ENCODE measurements around the gene DHCR24. TPM values are rescaled to one million over a fixed set of nuclear protein-coding genes. Genes with fewer than 3 reads are reported as not detected.
"Not testable (repeated sequence)": the region's sequence is repeated elsewhere in the genome, so short reads cannot be mapped to it uniquely, and the experiment has no call there.

The DHCR24 gene
- total RNA-seq, 1 donor from 2014 or later: 149 TPM

GRCh38 chr1:54919367-54920359, 32.7 kb upstream of the DHCR24 start:
- no peak overlapping the region for H3K4me3 Mint-ChIP-seq
- no peaks in the 10 kb centered on the region for H3K9me3 Mint-ChIP-seq
- H3K27ac Mint-ChIP-seq: no peak overlapping the region
- H3K4me1 Mint-ChIP-seq (ENCODE audit: unreplicated experiment): no peaks in the 10 kb centered on the region
- no peaks in the 10 kb centered on the region for H3K36me3 Mint-ChIP-seq
- DNase-seq (ENCODE audit: extremely low spot score, unreplicated experiment): no peak
- TF ChIP-seq CTCF (conservative IDR thresholded peaks at IDR 0.05): no peak
- no peaks in the 10 kb centered on the region for H3K27me3 Mint-ChIP-seq

DNA sequence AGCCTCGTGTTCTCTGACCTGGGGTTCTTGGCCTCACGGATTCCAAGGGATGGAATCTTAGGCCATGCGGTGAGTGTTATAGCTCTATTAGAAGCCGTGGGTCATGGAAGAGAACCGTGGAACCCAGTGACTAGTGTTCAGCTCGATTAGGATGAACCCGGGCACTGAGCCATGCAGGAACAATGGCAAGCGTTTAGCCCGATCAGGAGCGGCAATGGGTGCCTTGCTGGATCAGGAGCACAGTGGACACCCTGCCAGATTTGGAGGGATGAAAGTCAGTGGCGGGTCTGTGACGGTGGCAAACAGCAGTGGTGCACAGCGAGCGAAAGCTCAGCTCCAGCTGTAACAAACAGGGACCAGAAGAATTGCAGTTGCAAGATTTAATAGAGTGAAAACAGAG, 24.1 kb upstream of the DHCR24 start:
- not testable (repeated sequence) for H3K4me3 Mint-ChIP-seq; H3K36me3 Mint-ChIP-seq; H3K9me3 Mint-ChIP-seq; H3K27me3 Mint-ChIP-seq; DNase-seq (ENCODE audit: extremely low spot score, unreplicated experiment); H3K27ac Mint-ChIP-seq; H3K4me1 Mint-ChIP-seq (ENCODE audit: unreplicated experiment)

DNA sequence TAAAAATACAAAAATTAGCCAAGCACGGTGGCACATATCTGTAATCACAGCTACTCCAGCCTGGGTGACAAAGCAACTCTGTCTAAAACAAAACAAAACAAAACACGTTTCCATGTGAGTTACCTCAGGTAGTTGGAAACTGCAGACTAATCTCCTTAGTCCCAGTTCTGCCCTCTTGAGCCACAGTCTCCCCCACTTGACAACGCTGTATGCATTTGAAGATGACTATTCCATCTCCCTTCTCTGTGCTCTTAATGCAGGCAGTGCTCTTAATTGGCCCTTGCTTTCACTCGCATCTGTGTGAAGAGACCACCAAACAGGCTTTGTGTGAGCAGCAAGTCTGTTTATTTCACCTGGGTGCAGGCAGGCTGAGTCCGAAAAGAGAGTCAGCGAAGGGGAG, 19.6 kb upstream of the DHCR24 start:
- peaks cover 10% of the 10 kb centered on the region for H3K27me3 Mint-ChIP-seq

DNA sequence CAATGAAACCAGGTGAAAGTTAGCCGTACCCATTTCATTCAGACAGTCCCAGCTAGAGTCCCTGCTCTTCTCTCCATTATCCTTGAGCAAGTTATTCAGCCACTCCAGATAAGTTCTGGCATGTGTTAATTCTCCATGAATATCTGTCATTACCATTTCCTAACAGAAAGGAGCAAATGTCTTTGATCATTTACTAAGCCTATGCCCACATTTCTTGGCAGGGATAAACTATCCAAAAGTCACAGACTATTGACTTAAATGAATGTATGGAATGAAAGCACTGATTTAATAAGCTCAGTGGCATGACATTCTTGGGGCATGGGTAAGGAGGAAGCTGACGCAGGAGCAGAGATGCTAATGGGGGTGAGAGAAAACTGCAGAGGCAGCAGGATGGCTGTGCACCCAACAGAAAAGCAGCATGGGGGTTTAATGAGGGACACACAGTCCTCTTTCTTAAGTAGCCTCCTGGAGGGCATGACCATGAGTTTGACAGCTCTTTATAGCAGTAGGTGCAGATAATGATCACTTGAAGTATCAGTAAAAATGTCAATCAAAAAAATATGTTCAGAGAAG, 17.6 kb upstream of the DHCR24 start:
- H3K27ac Mint-ChIP-seq: no peak overlapping the region
- no peak overlapping the region for H3K4me3 Mint-ChIP-seq
- no peak for DNase-seq (ENCODE audit: extremely low spot score, unreplicated experiment)
- H3K9me3 Mint-ChIP-seq: no peaks in the 10 kb centered on the region
- H3K4me1 Mint-ChIP-seq (ENCODE audit: unreplicated experiment): peaks cover 5% of the 10 kb centered on the region
- no peaks in the 10 kb centered on the region for H3K36me3 Mint-ChIP-seq
- TF ChIP-seq CTCF (conservative IDR thresholded peaks at IDR 0.05): no peak
- peaks cover 25% of the 10 kb centered on the region for H3K27me3 Mint-ChIP-seq

More for the DNA sequence above, 19.6 kb upstream of the DHCR24 start:
- no peak overlapping the region for H3K4me3 Mint-ChIP-seq
- H3K9me3 Mint-ChIP-seq: no peaks in the 10 kb centered on the region
- no peak for TF ChIP-seq CTCF (conservative IDR thresholded peaks at IDR 0.05)
- H3K36me3 Mint-ChIP-seq: no peaks in the 10 kb centered on the region
- H3K27ac Mint-ChIP-seq: no peak overlapping the region
- DNase-seq (ENCODE audit: extremely low spot score, unreplicated experiment): no peak
- no peaks in the 10 kb centered on the region for H3K4me1 Mint-ChIP-seq (ENCODE audit: unreplicated experiment)

- DNase-seq (ENCODE audit: extremely low spot score, unreplicated experiment): no peak
Observed at GRCh38 chr1:54894271-54894670, 7.3 kb upstream of the DHCR24 start.

More at GRCh38 chr1:54894271-54894670, 7.3 kb upstream of the DHCR24 start:
- H3K27me3 Mint-ChIP-seq: no peaks in the 10 kb centered on the region
- H3K4me3 Mint-ChIP-seq: no peak overlapping the region
- no peak for TF ChIP-seq CTCF (conservative IDR thresholded peaks at IDR 0.05)
- H3K27ac Mint-ChIP-seq: no peak overlapping the region
- H3K36me3 Mint-ChIP-seq: no peaks in the 10 kb centered on the region
- H3K9me3 Mint-ChIP-seq: no peaks in the 10 kb centered on the region
- H3K4me1 Mint-ChIP-seq (ENCODE audit: unreplicated experiment): peaks cover 1% of the 10 kb centered on the region
